Activated CD4-positive, alpha-beta T cell treated with anti-CD3 and anti-CD28 coated beads, Interleukin-2, amount 10 ng/mL, durations not matched to agents 7 days and 5 days (primary cell): ENCODE results near the gene UTRN. TPM values are rescaled to one million over a fixed set of nuclear protein-coding genes. Genes with fewer than 3 reads are reported as not detected.

Experiments
- CTCF ChIA-PET: fragments of 350-600 bp; sonication (Branson Sonifier 250); formaldehyde crosslinking; loops from one replicate; lab custom pipeline; 2021; ENCODE audit warnings: antibody characterized with exemption; lab: Charles Lee
- POLR2A ChIA-PET: fragments of 350-600 bp; sonication (Branson Sonifier 250); formaldehyde crosslinking; loops from one replicate; lab custom pipeline; 2021; ENCODE audit warnings: antibody characterized with exemption; lab: Charles Lee
- DNase-seq: peaks from one replicate; pipeline ENCODE4 v3.0.0-alpha.2; 2020
- H3K27ac Mint-ChIP-seq: one replicate; pipeline ENCODE4 v1.8.0; 2021; ENCODE audit warnings: mild to moderate bottlenecking, moderate library complexity, mixed read lengths
- H3K27me3 Mint-ChIP-seq: one replicate; pipeline ENCODE4 v1.8.0; 2021; ENCODE audit warnings: mixed read lengths
- H3K36me3 Mint-ChIP-seq: one replicate; pipeline ENCODE4 v1.8.0; 2021; ENCODE audit warnings: low read depth, mixed read lengths
- H3K4me1 Mint-ChIP-seq: one replicate; pipeline ENCODE4 v1.8.0; 2021; ENCODE audit warnings: mixed read lengths
- H3K4me3 Mint-ChIP-seq: one replicate; pipeline ENCODE4 v1.8.0; 2021; ENCODE audit warnings: mild to moderate bottlenecking, moderate library complexity, mixed read lengths
- H3K9me3 Mint-ChIP-seq: one replicate; pipeline ENCODE4 v1.8.0; 2021; ENCODE audit warnings: mixed read lengths
- total RNA-seq, 2 experiments: library from RNA; stranded (reverse); gene quantifications; one replicate each; pipeline ENCODE4 v1.2.3, GENCODE V29; 2021

UTRN gene
- total RNA-seq, 2 experiments from 2014 or later: 134 to 143 TPM

GRCh38 chr6:144265390-144265789, 19.7 kb upstream of the UTRN start:
- H3K36me3 Mint-ChIP-seq: no peaks in the 10 kb centered on the region
- peaks cover 2% of the 10 kb centered on the region for H3K27me3 Mint-ChIP-seq
- H3K4me3 Mint-ChIP-seq: no peak overlapping the region
- H3K4me1 Mint-ChIP-seq: no peaks in the 10 kb centered on the region
- DNase-seq: no peak
- ChIA-PET CTCF (interaction anchor here (1.1 kb wide), 1 partner anchor 142 kb away, joined by 4 read pairs; no protein-coding TSS in a partner anchor), POLR2A (no interaction called here)
- no peak overlapping the region for H3K27ac Mint-ChIP-seq
- H3K9me3 Mint-ChIP-seq: peaks cover under 1% of the 10 kb centered on the region

DNA sequence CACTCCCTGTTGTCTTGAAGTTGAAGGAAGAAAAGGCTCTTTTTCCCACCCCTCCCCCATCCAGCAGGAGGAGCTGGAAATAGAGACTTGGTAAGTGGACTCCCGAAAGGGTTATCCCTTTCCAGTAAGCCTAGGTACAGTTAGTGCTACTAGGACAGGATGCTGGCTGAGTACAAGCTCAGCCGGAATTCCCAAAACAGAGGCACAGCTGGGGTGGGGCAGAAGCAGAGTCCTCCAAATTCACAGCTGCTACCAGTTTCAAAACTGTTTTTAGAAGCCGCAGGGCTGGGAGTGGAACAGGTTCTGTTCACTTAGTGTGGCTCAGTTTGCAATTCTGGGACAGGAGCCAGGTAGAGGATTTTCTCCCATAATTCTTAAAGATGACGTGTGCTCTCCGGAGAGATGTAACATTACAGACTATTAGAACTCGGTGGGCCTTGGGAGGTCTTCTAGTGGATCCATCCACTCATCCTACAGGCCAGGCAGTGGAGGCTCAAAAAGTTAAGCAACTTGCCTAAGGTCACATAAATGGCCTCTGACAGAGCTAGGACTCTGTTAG, 19.0 kb upstream of the UTRN start:
- CTCF ChIA-PET: interaction anchor here (1.1 kb wide), 1 partner anchor 142 kb away, joined by 4 read pairs; no protein-coding TSS in a partner anchor
- Mint-ChIP-seq H3K4me3 (no peak overlapping the region), H3K27ac (no peak overlapping the region), H3K4me1 (no peaks in the 10 kb centered on the region), H3K27me3 (peaks cover 2% of the 10 kb centered on the region), H3K36me3 (no peaks in the 10 kb centered on the region), H3K9me3 (peaks cover 2% of the 10 kb centered on the region)
- POLR2A ChIA-PET: no interaction called here
- DNase-seq: no peak

- no peaks in the 10 kb centered on the region for H3K4me1 Mint-ChIP-seq
- H3K27ac Mint-ChIP-seq: no peak overlapping the region
- POLR2A ChIA-PET: interaction anchor here (0.7 kb wide), 1 partner anchor 469 kb away, joined by 4 read pairs; no protein-coding TSS in a partner anchor
- H3K36me3 Mint-ChIP-seq: no peaks in the 10 kb centered on the region
- no peaks in the 10 kb centered on the region for H3K27me3 Mint-ChIP-seq
- H3K4me3 Mint-ChIP-seq: no peak overlapping the region
- DNase-seq: no peak
- peaks cover 2% of the 10 kb centered on the region for H3K9me3 Mint-ChIP-seq
- CTCF ChIA-PET: no interaction called here
Observed at GRCh38 chr6:144268794-144269349, 16.3 kb upstream of the UTRN start.

DNA sequence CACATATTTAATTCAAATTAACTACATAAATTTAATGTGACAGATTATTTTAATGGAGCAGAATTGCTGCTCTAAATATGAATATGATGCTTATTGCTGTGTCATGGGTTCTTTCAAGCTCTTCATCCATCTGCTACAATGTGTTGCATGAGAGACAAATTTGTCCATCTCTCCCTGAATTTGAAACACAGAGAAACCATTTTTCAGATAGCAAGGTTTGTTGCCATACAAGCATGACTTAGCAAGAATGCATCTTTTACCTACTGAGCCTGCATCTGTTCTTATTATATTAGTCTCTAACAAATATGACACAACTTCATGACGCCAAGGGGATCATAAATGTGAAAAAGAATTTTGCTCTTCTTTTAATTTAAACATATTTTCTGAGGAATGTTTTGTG, 8.0 kb upstream of the UTRN start:
- H3K4me3 Mint-ChIP-seq: no peak overlapping the region
- ChIA-PET POLR2A (no interaction called here), CTCF (no interaction called here)
- DNase-seq: no peak
- no peaks in the 10 kb centered on the region for H3K9me3 Mint-ChIP-seq
- no peak overlapping the region for H3K27ac Mint-ChIP-seq
- peaks cover 6% of the 10 kb centered on the region for H3K27me3 Mint-ChIP-seq
- H3K4me1 Mint-ChIP-seq: no peaks in the 10 kb centered on the region
- no peaks in the 10 kb centered on the region for H3K36me3 Mint-ChIP-seq

DNA sequence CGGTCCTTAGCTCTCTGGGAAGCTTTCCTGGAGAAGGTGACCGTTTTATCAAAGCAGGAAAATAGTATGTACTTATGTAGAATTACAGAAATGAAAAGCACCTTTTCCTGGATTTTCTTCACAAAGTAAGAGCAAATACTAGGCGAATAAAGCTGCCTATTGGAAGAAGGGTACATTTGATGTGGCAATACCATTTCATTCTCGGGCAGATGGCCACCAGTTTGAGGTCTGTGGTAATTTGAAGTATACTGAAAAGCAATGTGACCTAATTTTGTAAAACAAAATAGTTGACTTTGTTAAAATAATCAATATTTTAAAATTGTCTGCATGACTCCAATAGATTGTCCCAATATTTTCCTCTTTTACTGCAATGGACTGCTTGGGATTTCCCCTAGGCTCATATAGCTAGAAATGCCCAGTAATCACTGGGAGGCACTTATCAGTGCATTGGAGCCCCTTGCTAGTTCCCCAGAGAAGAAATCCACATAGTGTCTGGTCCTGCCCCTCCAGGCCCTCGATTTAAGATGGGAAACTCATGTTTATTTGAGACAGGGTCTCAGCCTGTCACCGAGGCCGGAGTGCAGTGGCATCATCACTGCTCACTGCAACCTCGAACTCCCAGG, 7.4 kb upstream of the UTRN start:
- H3K4me3 Mint-ChIP-seq: no peak overlapping the region
- H3K27me3 Mint-ChIP-seq: peaks cover 8% of the 10 kb centered on the region
- ChIA-PET CTCF (no interaction called here), POLR2A (no interaction called here)
- H3K9me3 Mint-ChIP-seq: no peaks in the 10 kb centered on the region
- no peaks in the 10 kb centered on the region for H3K36me3 Mint-ChIP-seq
- DNase-seq: no peak
- no peak overlapping the region for H3K27ac Mint-ChIP-seq
- H3K4me1 Mint-ChIP-seq: no peaks in the 10 kb centered on the region

DNA sequence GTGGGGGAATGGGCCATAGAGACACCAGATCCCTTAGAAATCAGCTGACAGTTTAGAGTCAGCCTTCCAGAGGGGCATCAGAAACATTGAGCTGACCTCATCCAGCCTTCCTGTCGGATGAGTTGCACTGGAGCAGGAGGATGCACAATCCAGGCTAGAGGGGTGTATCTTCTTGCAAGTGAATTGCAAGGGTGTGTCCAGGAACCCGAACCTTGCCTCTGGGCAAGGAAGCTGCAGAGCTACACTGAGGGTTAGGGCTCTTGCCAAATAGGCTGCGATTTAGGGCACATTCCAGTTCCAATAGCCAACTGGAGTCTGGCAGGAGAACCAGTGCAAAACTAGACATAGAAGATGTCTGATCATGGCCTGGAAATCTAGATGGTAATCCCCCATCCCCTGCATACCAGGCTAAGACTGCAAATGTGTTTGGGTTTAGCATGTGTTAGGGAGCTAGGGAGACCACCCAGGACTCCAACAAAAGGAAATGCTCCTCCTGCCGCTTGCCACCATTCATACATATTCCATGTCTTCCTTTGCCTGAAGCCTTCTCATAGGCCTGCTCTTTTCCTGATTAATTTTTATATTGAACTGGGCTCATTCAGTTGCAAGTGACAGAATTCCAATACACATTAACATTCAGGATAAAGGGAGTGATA, 6.3 kb upstream of the UTRN start:
- H3K27ac Mint-ChIP-seq: no peak overlapping the region
- CTCF ChIA-PET: interaction anchor here (0.6 kb wide), 1 partner anchor 17 kb away, joined by 3 read pairs; no protein-coding TSS in a partner anchor
- POLR2A ChIA-PET: interaction anchor here (0.6 kb wide), 1 partner anchor 61 kb away, joined by 5 read pairs; no protein-coding TSS in a partner anchor
- H3K4me1 Mint-ChIP-seq: peaks cover 2% of the 10 kb centered on the region
- H3K9me3 Mint-ChIP-seq: no peaks in the 10 kb centered on the region
- DNase-seq: no peak
- no peak overlapping the region for H3K4me3 Mint-ChIP-seq
- H3K27me3 Mint-ChIP-seq: peaks cover 12% of the 10 kb centered on the region
- no peaks in the 10 kb centered on the region for H3K36me3 Mint-ChIP-seq

DNA sequence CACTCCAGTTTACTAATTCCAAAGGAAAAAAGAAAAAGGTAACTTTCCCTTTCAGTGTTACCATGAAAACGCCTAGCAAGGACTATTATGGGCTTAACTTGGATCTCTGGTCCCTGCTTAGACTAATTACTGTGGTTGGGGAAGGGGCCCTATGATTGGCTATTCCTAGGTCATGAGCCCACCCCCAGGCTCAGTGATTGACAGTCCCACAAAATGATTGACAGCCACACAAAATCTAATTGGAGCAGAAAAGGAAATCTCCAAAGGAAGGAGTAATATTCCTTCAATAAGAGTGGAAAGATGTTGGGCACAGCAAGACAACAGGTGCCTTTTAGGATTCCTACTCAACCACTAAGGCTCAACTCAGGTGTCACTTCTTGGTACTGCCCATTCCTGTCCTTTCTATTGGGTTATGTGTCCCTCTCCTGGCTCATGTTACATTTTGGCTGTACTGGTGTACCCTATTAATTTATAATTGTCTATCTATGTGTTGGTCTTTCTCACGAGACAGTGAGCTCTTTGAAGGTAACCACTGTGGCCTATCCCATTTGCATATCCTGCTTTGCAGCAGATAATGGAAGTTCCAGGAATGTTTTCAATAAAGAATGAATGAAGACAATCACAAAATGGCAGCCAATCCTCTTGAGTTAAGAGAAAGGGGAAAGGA, 5.5 kb upstream of the UTRN start:
- DNase-seq: no peak
- H3K27me3 Mint-ChIP-seq: peaks cover 15% of the 10 kb centered on the region
- CTCF ChIA-PET: interaction anchor here (0.6 kb wide), 1 partner anchor 38 kb away, joined by 4 read pairs; no protein-coding TSS in a partner anchor
- H3K4me3 Mint-ChIP-seq: no peak overlapping the region
- peaks cover 11% of the 10 kb centered on the region for H3K4me1 Mint-ChIP-seq
- H3K36me3 Mint-ChIP-seq: no peaks in the 10 kb centered on the region
- POLR2A ChIA-PET: interaction anchor here (0.6 kb wide), 1 partner anchor 60 kb away, joined by 5 read pairs; no protein-coding TSS in a partner anchor
- no peak overlapping the region for H3K27ac Mint-ChIP-seq
- no peaks in the 10 kb centered on the region for H3K9me3 Mint-ChIP-seq

GRCh38 chr6:144283646-144284477, 1.3 kb upstream of the UTRN start:
- ChIA-PET POLR2A (no interaction called here), CTCF (no interaction called here)
- Mint-ChIP-seq H3K27ac (no peak overlapping the region), H3K4me1 (peaks cover 19% of the 10 kb centered on the region), H3K4me3 (peak overlapping the region; percentile 91), H3K36me3 (no peaks in the 10 kb centered on the region), H3K9me3 (no peaks in the 10 kb centered on the region), H3K27me3 (peaks cover 33% of the 10 kb centered on the region)
- no peak for DNase-seq

DNA sequence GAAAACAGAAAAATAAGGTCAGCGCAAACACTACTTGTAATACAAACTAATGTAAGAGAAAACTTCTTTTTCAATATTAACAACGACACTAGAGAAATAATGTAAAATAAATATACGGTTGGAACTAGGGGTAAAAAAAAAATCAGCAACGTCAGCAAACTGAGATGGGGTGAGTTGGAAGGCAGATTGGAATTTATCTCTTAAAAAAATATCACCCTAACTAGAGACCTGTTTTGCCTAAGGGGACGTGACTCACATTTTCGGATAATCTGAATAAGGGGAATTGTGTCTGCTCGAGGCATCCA, 705 bp upstream of the UTRN start:
- H3K9me3 Mint-ChIP-seq: no peaks in the 10 kb centered on the region
- peak overlapping the region; percentile 91 for H3K4me3 Mint-ChIP-seq
- no peaks in the 10 kb centered on the region for H3K36me3 Mint-ChIP-seq
- H3K27me3 Mint-ChIP-seq: peaks cover 33% of the 10 kb centered on the region
- DNase-seq: no peak
- POLR2A ChIA-PET: no interaction called here
- H3K4me1 Mint-ChIP-seq: peaks cover 19% of the 10 kb centered on the region
- CTCF ChIA-PET: no interaction called here
- peak overlapping the region; percentile 7 for H3K27ac Mint-ChIP-seq

DNA sequence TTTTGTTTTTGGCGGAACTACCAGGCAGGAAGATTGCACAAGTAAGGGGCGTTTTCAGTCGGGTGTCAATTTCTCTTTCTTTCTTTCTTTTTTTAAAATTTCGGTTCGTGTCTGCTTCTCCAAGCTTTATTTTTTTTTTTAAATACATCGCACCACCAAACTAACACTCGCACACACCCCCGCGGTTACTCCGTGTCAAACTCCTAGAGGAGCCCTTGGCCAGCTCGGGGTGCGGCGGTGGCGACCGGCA, 338 bp downstream of the UTRN start:
- Mint-ChIP-seq H3K36me3 (no peaks in the 10 kb centered on the region), H3K27ac (peak overlapping the region; percentile 64), H3K27me3 (peaks cover 31% of the 10 kb centered on the region), H3K4me3 (peak overlapping the region; percentile 91), H3K4me1 (peaks cover 22% of the 10 kb centered on the region), H3K9me3 (no peaks in the 10 kb centered on the region)
- POLR2A ChIA-PET: no interaction called here
- CTCF ChIA-PET: interaction anchor here (0.8 to 1.4 kb wide), 2 partner anchors 11 to 17 kb away, joined by 3 to 6 read pairs; no protein-coding TSS in a partner anchor
- DNase-seq: no peak

GRCh38 chr6:144285798-144286502, 815 bp downstream of the UTRN start:
- CTCF ChIA-PET: interaction anchor here (0.8 to 1.4 kb wide), 4 partner anchors 11 to 278 kb away, joined by 3 to 6 read pairs (median 4); no protein-coding TSS in a partner anchor
- peak overlapping the region; percentile 64 for H3K27ac Mint-ChIP-seq

More at GRCh38 chr6:144285798-144286502, 815 bp downstream of the UTRN start:
- H3K36me3 Mint-ChIP-seq: no peaks in the 10 kb centered on the region
- H3K4me3 Mint-ChIP-seq: peak overlapping the region; percentile 91
- no peaks in the 10 kb centered on the region for H3K9me3 Mint-ChIP-seq
- H3K4me1 Mint-ChIP-seq: peaks cover 22% of the 10 kb centered on the region
- DNase-seq: peak; percentile 39
- peaks cover 31% of the 10 kb centered on the region for H3K27me3 Mint-ChIP-seq
- POLR2A ChIA-PET: no interaction called here
